GM13976 (cell line): ENCODE results near the gene ZNF280A.
"Not testable (repeated sequence)": the region's sequence is repeated elsewhere in the genome, so short reads cannot be mapped to it uniquely, and the experiment has no call there.

Experiments
- DNase-seq: peaks from one replicate; pipeline ENCODE4 v3.0.0; 2012; ENCODE audit warnings: low spot score
- CTCF ChIP-seq: IDR thresholded peaks from 2 replicates; pipeline ENCODE4 v1.5.1; 2012; ENCODE audit warnings: borderline replicate concordance, mild to moderate bottlenecking; ENCODE audit not compliant: insufficient read depth; ENCODE audit errors: extremely low read depth, missing control alignments, control extremely low read depth
- in situ Hi-C: fragments of 300-500 bp; cut with MboI; formaldehyde crosslinking; loops from one replicate; pipeline ENCODE4 v1.12.0; 2022; ENCODE audit warnings: low sequenced_read_pairs, mixed read lengths, inconsistent platforms; ENCODE audit not compliant: unreplicated experiment

Gene ZNF280A

GRCh38 chr22:22534604-22535415 is 14.7 kb upstream of the ZNF280A start:
- in situ Hi-C loops: no loop called here
- TF ChIP-seq CTCF: no peak
- DNase-seq: no peak

- no peak for DNase-seq
- TF ChIP-seq CTCF: no peak
- in situ Hi-C loops: no loop called here
Observed at GRCh38 chr22:22533863-22534262, 13.8 kb upstream of the ZNF280A start.

GRCh38 chr22:22533417-22533816 is 13.3 kb upstream of the ZNF280A start:
- in situ Hi-C loops: no loop called here
- DNase-seq: no peak
- no peak for TF ChIP-seq CTCF

DNA sequence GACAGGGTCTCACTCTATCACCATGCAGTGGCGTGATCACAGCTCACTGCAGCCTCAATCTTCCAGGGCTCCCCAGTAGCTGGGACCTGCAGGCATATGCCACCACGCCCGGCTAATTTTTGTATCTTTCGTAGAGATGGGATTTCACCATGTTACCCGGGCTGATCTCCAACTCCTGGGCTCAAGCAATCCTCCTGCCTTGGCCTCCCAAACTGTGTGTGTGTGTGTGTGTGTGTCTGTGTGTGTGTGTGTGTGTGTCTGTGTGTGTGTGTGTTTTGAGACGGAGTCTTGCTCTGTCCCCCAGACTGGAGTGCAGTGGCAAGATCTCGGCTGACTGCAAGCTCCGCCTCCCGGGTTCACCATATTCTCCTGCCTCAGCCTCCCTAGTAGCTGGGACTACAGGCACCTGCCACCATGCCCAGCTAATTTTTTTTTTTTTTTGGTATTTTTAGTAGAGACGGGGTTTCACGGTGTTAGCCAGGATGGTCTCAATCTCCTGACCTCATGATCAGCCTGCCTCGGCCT is 12.5 kb upstream of the ZNF280A start:
- in situ Hi-C loops, DNase-seq: not testable (repeated sequence)

- in situ Hi-C loops: no loop called here
- DNase-seq: no peak
- TF ChIP-seq CTCF: no peak
Observed at GRCh38 chr22:22531770-22532546, 11.9 kb upstream of the ZNF280A start.

- no peak for TF ChIP-seq CTCF
- no peak for DNase-seq
- in situ Hi-C loops: no loop called here
Observed at GRCh38 chr22:22528780-22529179, 8.7 kb upstream of the ZNF280A start.

DNA sequence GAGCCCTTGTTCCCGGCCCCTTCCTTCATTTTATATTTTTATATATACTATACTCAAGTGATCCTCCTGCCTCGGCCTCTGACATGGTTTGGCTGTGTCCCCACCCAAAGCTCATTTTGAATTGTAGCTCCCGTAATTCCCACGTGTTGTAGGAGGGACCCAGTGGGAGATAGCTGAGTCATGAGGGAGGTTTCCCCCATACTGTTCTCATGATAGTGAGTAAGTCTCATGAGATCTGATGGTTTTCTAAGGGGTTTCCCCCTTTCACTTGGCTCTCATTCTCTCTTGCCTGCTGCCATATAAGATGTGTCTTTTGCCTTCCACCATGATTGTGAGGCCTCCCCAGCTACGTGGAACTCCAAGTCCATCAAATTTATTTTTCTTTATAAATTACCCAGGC is 7.2 kb upstream of the ZNF280A start:
- TF ChIP-seq CTCF: no peak
- in situ Hi-C loops: no loop called here
- no peak for DNase-seq
